GM19463 (cell line): ENCODE measurements around the gene ATF3.

Source experiments
- ATAC-seq: cut with Tn5 transposase; IDR thresholded peaks from one replicate; pipeline ENCODE4 v1.9.1; 2021; ENCODE audit warnings: mild to moderate bottlenecking, moderate library complexity; ENCODE audit not compliant: unreplicated experiment

ATF3 gene

DNA sequence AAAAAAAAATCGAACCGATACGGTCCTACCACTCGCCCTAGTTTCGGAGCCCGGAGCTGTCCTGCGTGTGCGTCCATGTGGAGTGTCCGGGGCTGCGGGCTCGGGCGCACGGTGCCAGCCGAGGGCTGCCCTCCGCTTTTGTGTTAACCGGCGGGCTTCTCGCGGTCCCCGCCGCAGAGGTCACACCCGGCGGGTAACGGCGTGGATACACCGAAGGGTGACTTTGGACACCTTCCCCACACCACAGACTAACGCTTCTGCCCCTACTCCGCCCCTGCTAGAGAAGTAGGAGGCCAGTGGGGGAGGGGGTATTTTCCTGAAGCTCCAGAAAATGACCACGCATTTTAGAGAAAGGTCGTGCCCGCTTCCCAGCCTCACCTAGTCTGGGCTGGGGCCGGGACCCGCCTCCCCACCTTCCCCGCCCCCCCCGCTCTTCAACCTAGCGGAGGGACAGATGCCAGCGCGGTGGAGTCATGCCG is 609 bp upstream of the ATF3 start:
- ATAC-seq = peak; percentile 1

DNA sequence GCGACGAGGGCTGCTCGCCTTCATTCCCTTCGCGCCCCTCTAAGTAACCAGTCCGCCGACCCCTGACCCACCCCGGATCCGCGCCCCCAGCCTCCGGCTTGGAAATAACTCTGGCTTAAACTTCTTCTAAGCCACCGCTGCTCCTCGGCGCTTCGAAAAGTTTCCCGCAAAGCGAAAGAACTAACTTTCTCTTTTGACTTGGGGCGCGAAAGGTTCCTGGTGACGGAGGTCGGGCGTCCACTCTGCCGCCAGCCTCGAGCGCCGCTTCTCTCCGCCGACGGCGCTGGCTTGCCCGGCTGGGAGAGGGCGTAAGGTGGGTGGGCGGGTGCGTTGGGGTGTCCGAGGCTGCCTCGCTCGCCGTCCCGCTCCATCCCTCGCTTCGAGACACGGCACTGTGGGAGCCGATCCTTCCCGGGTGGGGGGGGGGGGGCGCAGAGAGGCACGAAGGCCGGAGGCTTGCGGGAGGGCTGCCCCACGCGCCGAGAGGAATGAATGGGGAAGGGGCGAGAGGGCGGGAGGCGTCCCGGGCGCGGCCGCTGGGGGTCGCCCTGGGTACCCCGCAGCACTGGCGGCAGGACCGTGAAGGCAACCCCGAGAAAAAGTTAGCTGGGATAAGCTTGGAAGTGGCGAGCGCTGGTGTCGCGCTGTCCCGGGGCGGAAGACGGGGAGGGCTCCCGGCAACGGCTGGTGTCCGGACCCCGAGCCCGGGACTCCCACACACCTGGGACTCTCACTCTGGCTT is 569 bp downstream of the ATF3 start:
- ATAC-seq = no peak

DNA sequence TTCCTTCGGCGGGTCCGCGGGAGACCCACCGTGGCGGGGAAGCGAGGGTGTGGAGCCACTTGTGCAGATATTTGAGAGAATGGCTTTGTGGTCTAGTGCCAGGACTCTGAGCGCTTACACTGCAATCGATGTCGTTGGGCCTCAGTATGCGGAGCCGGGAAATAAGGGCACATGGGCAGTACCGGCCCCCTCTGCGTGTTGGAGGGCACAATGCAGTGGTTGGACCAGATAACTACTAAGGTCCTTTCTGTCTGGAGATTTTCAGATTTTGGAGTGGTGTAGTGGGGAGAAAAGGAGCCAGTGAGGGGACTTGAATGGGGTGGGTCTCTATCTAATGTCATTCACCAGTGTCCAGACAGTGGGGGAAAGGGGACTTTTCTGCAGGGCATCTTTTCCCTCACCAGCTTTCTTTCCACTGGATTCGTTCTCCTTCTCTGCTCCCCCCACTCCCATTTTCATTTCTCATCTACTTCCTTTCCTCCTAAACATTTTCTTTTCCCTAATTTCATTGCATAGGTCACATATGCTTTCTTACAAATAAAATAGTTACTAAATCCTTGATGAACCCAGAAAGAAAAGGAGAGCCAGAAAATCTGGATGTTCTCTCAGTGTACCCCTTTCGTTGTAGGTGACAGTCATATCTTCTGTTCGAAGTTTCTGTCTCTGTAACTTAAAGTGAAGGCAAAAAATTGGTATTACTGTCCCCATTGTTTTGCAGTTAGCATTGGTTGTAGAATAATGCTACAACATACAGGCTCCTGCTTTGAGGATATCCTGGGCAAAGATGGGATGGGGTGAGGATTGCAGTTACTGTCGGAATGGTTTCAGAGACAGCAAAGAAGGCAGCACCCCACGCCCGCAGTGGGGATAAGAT is 1.4 kb downstream of the ATF3 start:
- no peak for ATAC-seq

DNA sequence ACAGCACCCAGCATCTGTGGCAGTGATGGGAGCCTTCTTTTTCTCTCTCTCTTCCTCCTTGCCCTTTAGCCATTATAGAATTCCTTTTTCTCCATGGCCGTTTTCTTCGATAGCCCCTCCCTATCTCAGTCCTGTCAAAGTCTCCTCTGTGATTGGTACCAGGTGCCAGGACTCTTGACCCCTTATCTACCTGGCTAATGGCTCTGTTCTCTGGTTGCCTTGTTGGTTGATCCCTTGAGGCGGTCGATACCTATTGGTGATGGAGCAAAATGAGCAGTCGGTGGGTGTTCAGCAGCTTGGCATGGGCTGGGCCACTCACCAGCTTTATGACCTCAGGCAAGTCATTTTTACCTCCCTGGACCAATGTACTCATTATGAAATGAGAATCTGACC is 2.0 kb downstream of the ATF3 start:
- no peak for ATAC-seq

DNA sequence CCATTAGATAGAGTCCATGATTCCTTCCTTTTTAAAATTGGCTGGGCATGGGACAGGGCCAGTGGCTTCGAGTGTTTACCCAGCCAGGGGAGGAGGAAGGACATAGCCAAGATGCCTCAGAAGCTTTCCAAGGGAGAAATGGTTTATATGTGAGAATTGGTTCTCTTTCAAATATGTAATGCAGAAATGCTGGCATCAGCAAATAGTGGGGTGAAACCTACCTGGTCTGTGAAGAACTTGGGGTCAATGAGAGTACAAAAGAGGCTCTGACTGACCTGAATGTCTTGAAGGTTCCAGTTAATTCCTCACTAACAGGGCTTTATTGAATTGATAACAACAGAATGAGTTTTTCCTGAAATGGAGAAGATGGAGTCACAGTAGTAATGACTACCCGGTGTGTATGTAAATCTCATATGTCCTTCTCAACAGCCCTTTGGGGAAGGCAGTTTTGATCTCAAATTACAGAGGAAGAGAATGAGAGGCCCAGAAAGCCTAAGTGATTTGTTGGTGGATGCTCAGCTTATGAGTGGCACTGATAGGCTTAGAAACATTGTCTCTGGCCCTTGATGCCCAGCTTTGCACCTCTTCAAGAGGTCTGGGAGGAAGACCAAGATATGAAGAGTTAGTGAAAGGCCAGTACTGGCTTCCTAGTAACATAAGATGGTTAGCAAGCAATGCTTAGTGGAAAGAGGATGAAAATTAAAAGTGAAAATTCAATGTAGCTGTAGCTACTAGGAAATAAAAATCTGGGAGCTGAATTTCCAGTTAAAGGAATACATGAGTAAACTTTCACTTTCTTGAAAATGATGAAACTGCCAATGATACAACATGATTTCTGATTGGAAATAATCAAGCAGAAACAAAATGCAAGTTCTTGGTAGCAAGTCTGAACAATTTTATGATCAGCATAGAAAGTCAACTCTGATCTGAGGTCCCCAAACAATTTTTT is 2.7 kb downstream of the ATF3 start:
- no peak for ATAC-seq

DNA sequence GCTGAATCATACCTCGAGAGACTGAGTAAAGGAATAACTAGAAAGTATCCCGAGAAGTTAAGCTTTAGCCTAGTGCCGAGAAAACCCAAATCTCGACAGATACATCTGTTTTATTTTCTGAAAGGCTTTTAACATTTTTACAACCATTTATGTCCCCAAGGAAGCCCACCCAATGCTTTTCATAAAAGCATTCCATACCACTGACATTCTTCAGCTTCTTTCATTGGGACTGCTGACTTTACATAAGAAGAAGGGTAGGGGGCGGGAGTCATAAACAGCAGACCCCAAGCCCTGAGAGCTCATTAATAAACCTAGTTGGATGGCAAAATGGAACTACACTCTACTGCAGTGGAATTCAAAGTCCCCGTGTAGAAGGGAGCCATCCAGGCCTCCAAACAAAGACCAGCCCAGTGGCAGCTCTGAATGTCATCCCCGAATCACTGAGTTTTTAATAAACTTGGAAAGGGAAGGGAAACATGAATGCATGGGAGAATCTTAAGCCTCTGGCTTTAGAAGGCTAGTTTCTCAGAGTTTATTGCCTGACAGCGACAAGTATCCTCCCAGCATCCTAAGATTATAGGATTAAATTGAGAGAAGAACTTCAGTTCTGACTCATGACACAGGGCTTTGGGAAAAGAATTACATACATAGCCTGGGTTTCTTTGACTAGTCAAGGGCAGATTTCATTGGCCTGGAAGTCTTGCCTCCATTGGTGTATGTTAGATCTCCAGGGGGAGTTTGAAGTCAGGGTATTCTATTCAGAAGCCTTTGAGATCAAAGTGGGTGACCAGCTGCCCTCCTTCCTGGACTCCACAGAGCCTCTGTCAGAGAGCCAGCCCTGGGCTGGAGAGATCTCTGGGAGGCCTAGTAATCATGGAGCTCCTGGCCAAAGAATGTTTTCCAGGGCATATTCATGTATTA is 3.7 kb downstream of the ATF3 start:
- ATAC-seq = no peak

DNA sequence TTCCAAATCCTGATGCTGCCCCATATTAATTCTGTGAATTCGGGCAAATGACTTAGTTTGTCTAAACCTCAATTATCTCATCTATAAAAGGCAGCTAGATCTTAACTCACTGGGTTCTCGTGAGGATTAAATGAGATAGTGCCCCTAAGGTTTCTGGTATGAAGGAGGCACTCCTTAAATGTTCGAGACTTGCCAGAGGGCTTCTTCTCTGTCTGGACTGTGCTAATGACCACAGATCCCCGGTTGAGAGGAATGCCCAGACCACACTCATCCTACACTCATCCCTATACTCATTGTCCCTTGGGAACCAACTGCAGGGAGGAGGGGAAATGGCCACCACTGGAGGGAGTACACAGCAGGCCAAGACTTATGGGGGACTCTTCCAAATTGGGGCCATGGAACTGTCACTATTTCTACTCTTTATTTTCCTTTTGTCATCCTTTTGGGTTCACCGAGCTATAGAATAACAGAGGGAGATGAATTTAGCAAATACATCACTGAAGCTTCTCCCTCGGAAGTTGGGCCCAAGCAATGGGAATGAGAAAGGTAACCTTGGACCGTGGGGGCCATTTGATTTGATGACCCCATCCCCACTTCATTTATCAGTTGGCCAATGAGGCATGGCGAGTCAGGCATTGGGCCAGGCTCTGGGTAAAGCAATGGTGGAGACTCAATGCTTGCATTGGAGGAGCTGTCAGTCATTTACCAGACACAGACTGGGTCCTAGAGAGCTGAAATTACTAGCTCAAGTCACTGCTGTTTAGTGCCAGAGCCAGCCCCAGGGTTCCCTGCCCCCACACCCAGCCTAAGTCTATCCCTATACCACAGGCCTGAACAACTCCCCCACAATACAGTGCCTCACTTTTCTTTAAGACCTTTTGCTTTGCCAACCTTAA is 5.1 kb downstream of the ATF3 start:
- ATAC-seq = no peak

DNA sequence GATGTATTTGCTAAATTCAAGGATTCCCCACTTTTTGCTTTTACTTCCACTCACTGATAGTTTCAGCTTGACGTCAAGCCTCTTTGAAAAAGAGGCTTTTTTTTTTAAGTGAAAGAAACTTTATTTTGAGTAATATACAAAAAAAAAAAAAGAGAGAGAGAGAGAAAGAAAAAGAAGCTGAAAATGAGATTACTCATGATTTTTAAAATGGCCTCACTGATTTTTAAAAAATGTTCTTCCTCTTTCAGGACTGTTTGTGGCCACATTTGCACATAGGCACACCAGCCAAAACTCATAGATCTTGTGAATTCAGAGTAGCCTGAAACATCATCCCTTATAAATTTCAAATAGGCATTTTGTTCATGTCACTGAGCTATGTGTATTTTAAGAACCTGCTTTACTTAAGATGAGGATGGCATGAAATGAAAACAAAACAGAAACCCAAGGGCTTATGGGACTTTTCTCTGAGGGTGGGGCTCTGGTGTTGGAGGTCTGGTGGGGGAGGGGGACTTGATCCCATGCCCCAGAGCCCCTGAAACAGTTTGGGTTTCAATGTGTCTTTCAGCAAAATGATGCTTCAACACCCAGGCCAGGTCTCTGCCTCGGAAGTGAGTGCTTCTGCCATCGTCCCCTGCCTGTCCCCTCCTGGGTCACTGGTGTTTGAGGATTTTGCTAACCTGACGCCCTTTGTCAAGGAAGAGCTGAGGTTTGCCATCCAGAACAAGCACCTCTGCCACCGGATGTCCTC is 6.1 kb downstream of the ATF3 start:
- ATAC-seq = no peak

DNA sequence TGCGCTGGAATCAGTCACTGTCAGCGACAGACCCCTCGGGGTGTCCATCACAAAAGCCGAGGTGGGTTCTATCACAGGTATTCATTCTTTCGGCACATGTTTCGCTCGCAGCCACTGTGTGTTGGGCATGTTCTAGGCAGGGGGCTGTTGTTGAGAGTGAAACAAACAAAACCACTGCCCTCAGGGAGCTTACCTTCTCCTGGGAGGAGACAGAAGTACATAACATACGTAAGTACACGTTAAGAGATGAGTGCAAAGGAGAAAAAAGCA is 6.6 kb downstream of the ATF3 start:
- no peak for ATAC-seq

DNA sequence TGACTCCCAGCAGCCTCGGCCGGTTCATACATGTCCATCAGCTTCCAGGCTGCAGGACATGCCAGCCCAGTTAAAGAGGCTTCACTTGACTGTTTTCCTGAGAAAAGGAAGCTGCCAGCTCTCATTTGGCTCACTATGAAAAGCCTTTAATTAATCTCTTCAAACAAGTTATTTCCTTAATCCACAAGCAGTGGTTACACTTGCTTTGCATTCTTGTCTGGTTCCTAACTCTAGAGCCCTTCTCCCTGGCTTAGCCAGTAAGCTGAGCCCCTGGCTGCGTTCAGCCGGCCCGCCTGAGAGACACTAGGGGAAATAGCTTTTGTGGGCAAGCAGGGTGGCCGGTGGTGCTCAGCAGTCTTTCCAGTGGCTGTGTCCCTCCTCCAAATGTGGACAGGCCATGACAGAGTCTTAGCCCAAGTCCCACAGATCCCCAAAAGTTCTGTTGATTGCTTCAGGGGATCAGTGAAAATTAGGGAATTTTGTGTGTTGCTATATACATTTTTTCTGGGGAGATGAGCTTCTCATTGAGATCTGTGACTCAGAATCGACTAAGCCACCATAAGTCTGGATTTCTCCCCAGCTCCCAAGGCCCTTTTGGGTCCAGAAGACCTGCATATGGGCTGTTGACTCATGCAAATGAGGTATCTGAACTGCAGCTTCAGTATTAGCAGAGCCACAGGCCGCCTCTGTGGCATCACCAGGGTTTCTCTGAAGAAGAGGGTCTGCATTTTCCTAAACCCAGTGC is 10.1 kb downstream of the ATF3 start:
- no peak for ATAC-seq

DNA sequence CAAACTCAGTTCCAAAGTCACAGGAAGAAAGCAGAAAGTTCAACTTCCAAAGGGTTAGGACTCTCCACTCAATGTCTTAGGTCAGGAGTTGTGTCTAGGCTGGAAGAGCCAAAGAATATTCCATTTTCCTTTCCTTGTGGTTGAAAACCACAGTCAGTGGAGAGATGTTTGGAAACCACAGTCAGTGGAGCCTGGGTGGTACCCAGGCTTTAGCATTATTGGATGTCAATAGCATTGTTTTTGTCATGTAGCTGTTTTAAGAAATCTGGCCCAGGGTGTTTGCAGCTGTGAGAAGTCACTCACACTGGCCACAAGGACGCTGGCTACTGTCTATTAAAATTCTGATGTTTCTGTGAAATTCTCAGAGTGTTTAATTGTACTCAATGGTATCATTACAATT is 11.7 kb downstream of the ATF3 start:
- ATAC-seq = no peak

DNA sequence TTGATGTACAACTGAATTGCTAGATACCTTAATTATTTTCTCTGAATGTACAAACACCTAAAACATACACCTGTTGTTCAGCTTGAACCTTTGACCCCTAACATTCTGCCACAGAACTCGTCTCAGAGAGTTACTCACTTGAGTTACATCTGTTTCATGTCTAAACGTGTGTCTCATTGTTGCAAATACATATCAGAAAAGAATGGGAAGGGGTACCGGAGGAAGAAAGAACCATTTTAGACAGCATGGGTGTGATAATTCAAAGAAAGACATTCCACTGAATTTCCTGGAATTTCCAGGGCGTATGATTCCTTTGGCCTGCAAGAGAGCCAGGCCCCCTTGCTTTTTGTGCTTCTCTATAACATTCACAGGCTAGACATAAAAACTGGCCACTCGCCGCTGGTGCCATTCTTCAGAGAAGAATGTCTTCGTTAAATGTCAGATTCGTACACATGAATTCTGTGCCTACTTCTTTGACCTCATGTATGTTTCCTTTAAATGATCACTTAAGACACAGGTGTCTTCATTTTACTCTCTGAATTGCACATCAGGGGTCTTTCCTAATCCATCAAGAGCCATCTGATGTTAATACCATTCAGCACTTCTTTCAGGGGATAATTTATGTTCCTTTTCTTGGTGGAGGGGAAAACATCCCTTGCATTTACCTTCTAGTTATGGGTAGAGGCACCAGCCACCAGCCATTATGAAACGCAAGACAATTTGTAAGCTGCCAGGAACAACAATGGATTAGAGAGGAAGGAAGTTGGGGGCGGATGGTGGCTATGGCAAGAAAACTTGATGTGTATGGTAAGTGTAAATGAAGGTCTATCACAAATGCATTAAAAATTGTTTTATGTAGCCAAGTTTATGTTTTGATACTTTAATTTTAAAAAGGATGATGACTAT is 12.7 kb downstream of the ATF3 start:
- no peak for ATAC-seq

DNA sequence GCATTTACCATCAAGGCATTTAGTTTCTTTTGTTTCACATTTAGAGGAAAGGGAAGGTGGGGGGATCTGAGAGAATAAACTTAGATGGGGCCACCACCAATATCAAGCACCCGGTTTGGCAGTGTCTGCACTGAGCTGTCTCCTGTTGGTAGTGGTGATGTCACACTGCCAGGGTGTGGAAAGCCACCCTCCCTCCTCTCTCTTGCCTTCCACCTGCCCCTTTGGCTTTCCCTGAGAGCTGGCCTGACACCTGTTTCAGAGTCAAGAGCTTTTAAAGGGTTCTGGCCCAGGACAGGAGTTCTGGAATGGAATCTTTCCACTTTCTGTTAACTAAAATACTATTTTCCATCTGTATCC is 13.4 kb downstream of the ATF3 start:
- ATAC-seq = no peak

DNA sequence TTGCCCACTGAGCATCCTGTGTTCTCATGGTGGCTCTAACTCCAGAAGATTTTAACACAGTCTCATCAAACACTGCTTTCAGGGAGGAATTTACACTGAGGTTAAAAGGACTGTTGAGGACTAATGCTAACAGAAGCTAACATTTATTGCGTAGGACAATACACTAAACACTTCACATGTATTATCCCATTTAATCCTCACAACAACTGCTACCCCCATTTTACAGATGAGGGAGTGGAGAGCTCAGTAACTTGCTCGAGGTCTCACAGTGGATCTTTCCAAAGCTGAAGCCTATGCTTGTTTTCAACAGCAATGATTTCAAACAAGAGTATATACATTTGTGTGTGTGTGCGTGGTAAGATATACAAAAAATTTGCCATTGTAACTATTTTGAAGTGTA is 13.9 kb downstream of the ATF3 start:
- no peak for ATAC-seq

DNA sequence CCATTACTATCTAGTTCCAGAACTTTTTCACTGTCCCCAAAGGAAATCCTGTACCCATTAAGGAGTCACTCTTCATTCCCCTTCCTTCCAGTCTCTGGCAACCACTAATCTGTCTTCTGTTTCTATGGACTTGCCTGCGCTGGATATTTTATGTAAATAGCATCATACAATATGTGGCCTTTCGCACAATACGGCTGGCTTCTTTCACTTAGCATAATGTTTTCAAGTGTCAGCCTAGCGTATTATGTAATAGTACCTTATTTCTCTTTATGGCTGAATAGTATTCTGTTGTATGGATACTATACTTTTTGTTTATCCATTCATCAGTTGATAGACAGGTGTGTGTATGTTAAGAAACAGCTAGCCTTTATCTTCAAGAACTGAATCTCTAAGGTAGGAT is 14.3 kb downstream of the ATF3 start:
- no peak for ATAC-seq

DNA sequence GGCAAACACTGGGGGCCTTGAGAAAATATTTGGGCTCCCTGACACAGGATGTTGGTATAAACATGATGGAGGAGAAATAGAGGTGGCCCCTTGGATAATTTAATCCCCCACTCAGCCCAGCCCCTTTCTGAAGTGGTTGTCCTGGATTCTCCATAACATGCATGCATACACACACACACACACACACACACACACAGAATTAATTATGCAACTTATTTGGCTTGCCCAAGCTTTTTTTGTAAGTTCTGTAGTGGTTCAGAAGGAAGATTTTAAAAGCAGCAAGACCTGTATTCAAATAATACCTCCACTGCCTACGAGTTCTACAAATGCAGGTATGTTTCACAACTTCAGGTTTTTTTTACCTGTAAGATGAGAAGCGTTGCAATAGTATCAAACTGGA is 15.0 kb downstream of the ATF3 start:
- no peak for ATAC-seq

DNA sequence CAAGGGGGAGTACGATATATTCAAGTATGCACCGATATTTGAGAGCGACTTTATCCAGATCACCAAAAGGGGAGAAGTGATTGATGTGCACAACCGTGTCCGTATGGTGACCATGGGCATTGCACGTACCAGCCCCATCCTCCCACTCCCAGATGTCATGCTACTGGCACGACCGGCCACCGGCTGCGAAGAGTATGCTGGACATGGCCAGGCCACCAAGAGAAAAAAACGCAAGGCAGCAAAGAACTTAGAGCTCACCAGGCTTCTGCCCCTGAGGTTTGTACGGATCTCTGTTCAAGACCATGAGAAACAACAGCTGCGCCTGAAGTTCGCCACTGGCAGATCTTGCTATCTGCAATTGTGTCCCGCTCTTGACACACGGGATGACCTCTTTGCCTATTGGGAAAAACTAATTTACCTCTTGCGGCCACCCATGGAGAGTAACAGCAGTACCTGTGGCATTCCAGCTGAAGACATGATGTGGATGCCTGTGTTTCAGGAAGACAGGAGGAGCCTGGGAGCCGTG is 16.5 kb downstream of the ATF3 start:
- ATAC-seq = no peak
